ENCODE data around the gene AGPAT3.
A peak's percentile ranks its signal among the peaks of the same experiment; 100 is the strongest.

AGPAT3 gene

DNA sequence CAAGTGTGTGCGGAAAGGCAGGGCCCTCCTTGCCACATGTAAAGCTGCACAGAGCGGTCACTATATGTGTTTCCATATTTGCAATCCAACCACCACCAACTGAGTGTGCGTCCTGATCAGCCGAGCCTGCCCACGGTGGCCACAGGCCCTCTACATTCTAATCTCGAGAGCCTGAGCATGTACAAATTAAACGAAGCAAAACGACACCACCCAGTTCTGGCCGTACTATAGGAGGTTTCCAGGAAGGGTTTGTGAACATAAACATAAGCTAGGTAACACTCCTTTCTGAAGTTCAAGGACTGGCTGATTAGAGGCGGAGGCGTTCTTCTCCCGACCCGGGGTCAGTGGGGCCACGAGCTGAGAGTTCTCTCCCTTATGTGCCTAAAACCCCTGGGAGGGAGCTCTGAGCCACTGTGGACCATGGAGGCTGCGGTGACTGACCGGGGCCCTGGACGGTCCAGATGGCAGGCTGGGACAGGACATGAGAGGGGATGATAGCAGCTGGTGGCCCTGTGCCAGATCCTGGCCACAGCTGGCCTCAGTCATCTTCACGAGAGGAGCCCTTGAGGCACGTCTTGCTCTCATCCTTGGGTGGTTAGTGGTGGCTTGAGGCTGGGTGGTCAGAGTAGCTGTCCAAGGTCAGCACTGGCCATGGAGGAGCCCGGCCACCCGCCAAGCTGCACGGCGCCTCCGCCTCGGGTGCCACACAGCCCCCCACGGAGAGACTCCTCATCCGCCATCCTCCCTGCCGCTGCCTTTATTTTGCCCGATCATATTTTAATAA, 108.0 kb downstream of the AGPAT3 start:
- Histone ChIP-seq H3K4me3 (no peak overlapping the region), H3K27me3 (no peaks in the 10 kb centered on the region), H3K9me3 (no peaks in the 10 kb centered on the region), H3K4me1 (no peaks in the 10 kb centered on the region), H3K36me3 (peaks cover 18 to 64% (median 53%) of the 10 kb centered on the region in 3 donors), H3K27ac (no peak overlapping the region)
- intact Hi-C loops (cut with DNase I; ENCODE audit: low total_unique reads): no loop called here
- no peak for DNase-seq
- TF ChIP-seq, protein P1, sequence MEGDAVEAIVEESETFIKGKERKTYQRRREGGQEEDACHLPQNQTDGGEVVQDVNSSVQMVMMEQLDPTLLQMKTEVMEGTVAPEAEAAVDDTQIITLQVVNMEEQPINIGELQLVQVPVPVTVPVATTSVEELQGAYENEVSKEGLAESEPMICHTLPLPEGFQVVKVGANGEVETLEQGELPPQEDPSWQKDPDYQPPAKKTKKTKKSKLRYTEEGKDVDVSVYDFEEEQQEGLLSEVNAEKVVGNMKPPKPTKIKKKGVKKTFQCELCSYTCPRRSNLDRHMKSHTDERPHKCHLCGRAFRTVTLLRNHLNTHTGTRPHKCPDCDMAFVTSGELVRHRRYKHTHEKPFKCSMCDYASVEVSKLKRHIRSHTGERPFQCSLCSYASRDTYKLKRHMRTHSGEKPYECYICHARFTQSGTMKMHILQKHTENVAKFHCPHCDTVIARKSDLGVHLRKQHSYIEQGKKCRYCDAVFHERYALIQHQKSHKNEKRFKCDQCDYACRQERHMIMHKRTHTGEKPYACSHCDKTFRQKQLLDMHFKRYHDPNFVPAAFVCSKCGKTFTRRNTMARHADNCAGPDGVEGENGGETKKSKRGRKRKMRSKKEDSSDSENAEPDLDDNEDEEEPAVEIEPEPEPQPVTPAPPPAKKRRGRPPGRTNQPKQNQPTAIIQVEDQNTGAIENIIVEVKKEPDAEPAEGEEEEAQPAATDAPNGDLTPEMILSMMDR (IDR thresholded peaks at IDR 0.05): no peak

DNA sequence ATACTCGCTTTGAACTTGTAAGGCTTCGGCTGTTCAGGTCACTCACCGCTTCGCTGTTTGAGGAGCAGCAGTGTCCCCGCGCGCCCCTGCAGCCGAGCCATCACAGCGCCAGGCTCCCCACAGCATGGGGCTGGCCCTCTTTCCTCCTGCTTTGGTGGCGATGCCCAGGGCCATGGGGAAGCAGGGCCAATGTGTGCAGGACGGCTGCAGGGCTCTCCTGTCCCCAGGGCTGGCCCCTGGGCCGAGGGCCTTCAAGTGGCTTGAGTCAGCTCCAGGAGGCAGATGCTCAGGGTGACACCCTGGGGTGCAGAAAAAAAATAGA, 108.6 kb downstream of the AGPAT3 start:
- no peaks in the 10 kb centered on the region for H3K4me1 ChIP-seq
- no peaks in the 10 kb centered on the region for H3K27me3 ChIP-seq
- intact Hi-C loops (cut with DNase I; ENCODE audit: low total_unique reads): no loop called here
- no peak for DNase-seq
- TF ChIP-seq, protein P1 (IDR thresholded peaks at IDR 0.05): no peak
- H3K9me3 ChIP-seq: no peaks in the 10 kb centered on the region
- peaks cover 24 to 64% (median 57%) of the 10 kb centered on the region in 3 donors for H3K36me3 ChIP-seq
- no peak overlapping the region for H3K4me3 ChIP-seq
- H3K27ac ChIP-seq: no peak overlapping the region

DNA sequence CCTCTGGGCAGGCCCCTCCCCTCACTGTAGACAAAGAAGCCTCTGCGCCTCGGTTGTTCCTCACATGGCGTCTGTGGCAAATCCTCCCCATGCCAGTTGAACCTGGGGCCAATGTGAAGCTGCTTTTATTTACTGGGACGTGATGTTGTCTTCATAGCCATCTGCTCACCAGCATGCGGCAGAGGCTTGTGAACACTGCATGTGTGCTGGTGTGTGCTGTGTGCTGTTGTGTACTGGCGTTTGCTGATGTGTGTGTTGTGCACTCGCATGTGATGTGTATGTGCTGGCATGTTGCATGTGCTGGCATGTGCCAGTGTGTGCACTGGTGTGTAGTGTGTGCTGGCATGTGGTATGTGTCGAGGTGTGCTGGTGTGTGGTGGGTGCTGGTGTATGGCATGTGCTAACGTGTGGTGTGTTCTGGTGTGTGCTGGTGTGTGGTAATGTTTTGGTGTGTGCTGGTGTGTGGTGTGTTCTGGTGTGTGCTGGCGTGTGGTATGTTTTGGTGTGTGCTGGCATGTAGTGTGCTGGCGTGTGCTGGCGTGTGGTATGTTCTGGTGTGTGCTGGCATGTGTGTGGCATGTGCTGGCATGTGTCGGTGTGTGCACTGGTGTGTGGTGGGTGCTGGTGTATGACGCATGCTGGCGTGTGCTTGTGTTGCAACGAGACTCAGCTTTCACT, 109.9 kb downstream of the AGPAT3 start:
- H3K4me3 ChIP-seq: no peak overlapping the region
- DNase-seq: no peak
- TF ChIP-seq, protein P1 (IDR thresholded peaks at IDR 0.05): no peak
- H3K36me3 ChIP-seq: peaks cover 25 to 61% (median 48%) of the 10 kb centered on the region in 3 donors
- H3K27ac ChIP-seq: no peak overlapping the region
- H3K27me3 ChIP-seq: no peaks in the 10 kb centered on the region
- intact Hi-C loops (cut with DNase I; ENCODE audit: low total_unique reads): no loop called here
- no peaks in the 10 kb centered on the region for H3K4me1 ChIP-seq
- H3K9me3 ChIP-seq: no peaks in the 10 kb centered on the region

DNA sequence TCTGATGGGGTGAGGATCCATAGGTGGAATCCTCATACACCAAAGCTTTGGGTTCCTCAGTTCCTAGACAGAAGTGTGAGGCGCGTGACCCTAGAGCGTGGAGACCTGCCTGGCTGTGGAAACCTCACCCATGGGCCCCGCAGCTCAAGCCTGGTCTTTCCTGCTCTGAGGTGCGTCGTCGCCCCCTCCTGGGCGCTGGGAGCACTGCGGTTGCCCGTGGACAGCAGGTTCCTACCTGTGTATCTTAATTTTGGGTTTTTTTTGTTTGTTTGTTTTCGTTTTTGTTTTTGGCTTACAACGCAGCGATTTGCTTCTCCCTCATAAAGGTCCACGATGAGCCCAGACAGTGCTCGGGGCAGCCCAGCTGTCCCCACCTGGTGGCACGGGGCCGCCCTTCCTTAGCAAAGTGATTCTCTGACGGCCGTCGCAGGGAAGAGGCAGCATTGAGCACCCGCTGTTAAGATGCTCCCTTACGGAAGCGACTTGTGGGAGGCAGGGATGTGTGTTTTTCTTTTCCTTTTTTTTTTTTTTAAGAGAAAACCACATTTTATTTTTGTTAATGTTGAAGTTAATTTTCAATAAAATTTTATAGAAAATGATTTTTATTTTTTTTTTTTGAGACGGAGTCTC, 110.6 kb downstream of the AGPAT3 start:
- DNase-seq: peak; percentile 71 to 78
- Histone ChIP-seq H3K4me3 (no peak overlapping the region), H3K27ac (no peak overlapping the region), H3K9me3 (no peaks in the 10 kb centered on the region), H3K4me1 (no peaks in the 10 kb centered on the region), H3K27me3 (no peaks in the 10 kb centered on the region), H3K36me3 (peaks cover 23 to 58% (median 43%) of the 10 kb centered on the region in 3 donors)
- TF ChIP-seq, protein P1 (IDR thresholded peaks at IDR 0.05): peak; percentile 77 to 90
- intact Hi-C loops (cut with DNase I; ENCODE audit: low total_unique reads): loop anchor here (2.0 kb wide), 1 partner anchor 165 kb away; no protein-coding TSS in a partner anchor

DNA sequence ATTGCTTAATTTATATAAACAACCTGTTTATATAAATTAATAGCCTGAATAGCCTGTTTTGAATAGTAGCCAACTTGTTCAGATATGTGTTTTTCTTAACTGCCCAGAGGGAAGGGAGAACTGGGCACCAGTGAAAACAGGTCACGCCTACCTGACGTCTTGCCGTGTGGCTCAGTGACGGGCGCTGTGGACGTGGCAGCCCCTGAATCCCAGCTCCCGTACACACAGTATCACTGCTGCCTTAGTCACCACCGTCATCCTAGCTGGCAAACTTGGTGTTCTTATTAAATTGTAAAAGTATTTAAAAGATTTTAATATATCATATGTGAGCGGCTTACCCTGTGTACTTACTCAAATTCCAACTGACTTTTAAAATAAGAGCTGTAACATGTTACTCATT, 111.6 kb downstream of the AGPAT3 start:
- H3K27ac ChIP-seq: no peak overlapping the region
- DNase-seq: no peak
- intact Hi-C loops (cut with DNase I; ENCODE audit: low total_unique reads): loop anchor here (2.0 kb wide), 1 partner anchor 166 kb away; no protein-coding TSS in a partner anchor

More for the DNA sequence above, 111.6 kb downstream of the AGPAT3 start:
- Histone ChIP-seq H3K9me3 (no peaks in the 10 kb centered on the region), H3K4me1 (no peaks in the 10 kb centered on the region), H3K4me3 (no peak overlapping the region), H3K27me3 (no peaks in the 10 kb centered on the region), H3K36me3 (peaks cover 23 to 58% (median 43%) of the 10 kb centered on the region in 3 donors)
- TF ChIP-seq, protein P1 (IDR thresholded peaks at IDR 0.05): no peak
